Stimulated activated CD4-positive, alpha-beta T cell treated with anti-CD3 and anti-CD28 coated beads, Interleukin-4, amount 100 ng/mL, for 4 hours (primary cell): ENCODE results near the gene TOX2.
"Not testable (repeated sequence)": the region's sequence is repeated elsewhere in the genome, so short reads cannot be mapped to it uniquely, and the experiment has no call there.

Experiments
- DNase-seq, 2 experiments: peaks; one replicate each; pipeline ENCODE4 v3.0.0-alpha.2; 2020

TOX2 gene

GRCh38 chr20:44038681-44039123 is 124.0 kb downstream of the TOX2 start:
- no peak for DNase-seq

GRCh38 chr20:44039147-44039546 is 124.5 kb downstream of the TOX2 start:
- no peak for DNase-seq

- DNase-seq: no peak
These were observed 125.1 kb downstream of the TOX2 start for GRCh38 chr20:44039741-44040140.

- no peak for DNase-seq
These were observed 125.7 kb downstream of the TOX2 start for GRCh38 chr20:44040202-44040915.

- no peak for DNase-seq
These were observed 126.3 kb downstream of the TOX2 start for GRCh38 chr20:44041001-44041400.

- DNase-seq: not testable (repeated sequence)
These were observed 130.1 kb downstream of the TOX2 start for GRCh38 chr20:44044712-44045111.

- DNase-seq: no peak
These were observed 135.7 kb downstream of the TOX2 start for GRCh38 chr20:44050327-44050726.

- no peak for DNase-seq
These were observed 136.4 kb downstream of the TOX2 start for GRCh38 chr20:44050925-44051660.

GRCh38 chr20:44051661-44052000 is 137.0 kb downstream of the TOX2 start:
- no peak for DNase-seq

- no peak for DNase-seq
These were observed 137.5 kb downstream of the TOX2 start for GRCh38 chr20:44052166-44052565.

GRCh38 chr20:44053046-44053445 is 138.4 kb downstream of the TOX2 start:
- no peak for DNase-seq

GRCh38 chr20:44054118-44054517 is 139.5 kb downstream of the TOX2 start:
- no peak for DNase-seq

GRCh38 chr20:44054849-44055248 is 140.2 kb downstream of the TOX2 start:
- DNase-seq: no peak

GRCh38 chr20:44056010-44056698 is 141.5 kb downstream of the TOX2 start:
- peak; percentile 36 to 56 for DNase-seq

GRCh38 chr20:44057698-44058675 is 143.3 kb downstream of the TOX2 start:
- no peak for DNase-seq

GRCh38 chr20:44064501-44065400 is 150.1 kb downstream of the TOX2 start:
- DNase-seq: no peak

- DNase-seq: no peak
These were observed 151.0 kb downstream of the TOX2 start for GRCh38 chr20:44065401-44066340.

- no peak for DNase-seq
These were observed 152.3 kb downstream of the TOX2 start for GRCh38 chr20:44066645-44067606.

- no peak for DNase-seq
These were observed 153.0 kb downstream of the TOX2 start for GRCh38 chr20:44067650-44068081.
